RWPE2 (cell line): ENCODE data around the gene TCEA2.

Experiments used
- ATAC-seq: fragments of 200-7000 bp; cut with Tn5 transposase; 3 replicates; pipeline ENCODE4 v1.9.1; 2021; ENCODE audit warnings: low read depth
- DNase-seq: peaks from one replicate; pipeline ENCODE4 v3.0.0-alpha.2; 2020; ENCODE audit warnings: low spot score
- H3K27ac ChIP-seq: fragments of 450-650 bp; 2 replicates; pipeline ENCODE4 v1.5.1; 2017; ENCODE audit warnings: mild to moderate bottlenecking; ENCODE audit not compliant: poor library complexity, severe bottlenecking
- H3K27me3 ChIP-seq: fragments of 250-450 bp; sonication (Bioruptor Pico); 2 replicates; pipeline ENCODE4 v1.5.1; 2021; ENCODE audit warnings: mild to moderate bottlenecking, moderate library complexity; ENCODE audit not compliant: insufficient read depth, poor library complexity, severe bottlenecking
- H3K36me3 ChIP-seq: fragments of 250-450 bp; sonication (Bioruptor Pico); 2 replicates; pipeline ENCODE4 v1.5.1; 2020; ENCODE audit warnings: low read depth, mild to moderate bottlenecking, moderate library complexity
- H3K4me1 ChIP-seq: fragments of 250-450 bp; sonication (Bioruptor Pico); 2 replicates; pipeline ENCODE4 v1.5.1; 2021; ENCODE audit warnings: mild to moderate bottlenecking, moderate library complexity; ENCODE audit not compliant: insufficient read depth, poor library complexity, severe bottlenecking
- H3K4me3 ChIP-seq: fragments of 250-450 bp; sonication (Bioruptor Pico); 2 replicates; pipeline ENCODE4 v1.5.1; 2021; ENCODE audit warnings: mild to moderate bottlenecking, moderate library complexity; ENCODE audit not compliant: severe bottlenecking
- H3K9me3 ChIP-seq: fragments of 250-450 bp; sonication (Bioruptor Pico); 2 replicates; pipeline ENCODE4 v1.5.1; 2021; ENCODE audit warnings: mild to moderate bottlenecking, moderate library complexity; ENCODE audit not compliant: severe bottlenecking
- TF ChIP-seq, protein P1 (sequence below): fragments of 450-650 bp; IDR thresholded peaks from one replicate; pipeline ENCODE4 v1.5.1; 2017; ENCODE audit warnings: mild to moderate bottlenecking, moderate library complexity; ENCODE audit not compliant: poor library complexity, severe bottlenecking

Gene TCEA2

DNA sequence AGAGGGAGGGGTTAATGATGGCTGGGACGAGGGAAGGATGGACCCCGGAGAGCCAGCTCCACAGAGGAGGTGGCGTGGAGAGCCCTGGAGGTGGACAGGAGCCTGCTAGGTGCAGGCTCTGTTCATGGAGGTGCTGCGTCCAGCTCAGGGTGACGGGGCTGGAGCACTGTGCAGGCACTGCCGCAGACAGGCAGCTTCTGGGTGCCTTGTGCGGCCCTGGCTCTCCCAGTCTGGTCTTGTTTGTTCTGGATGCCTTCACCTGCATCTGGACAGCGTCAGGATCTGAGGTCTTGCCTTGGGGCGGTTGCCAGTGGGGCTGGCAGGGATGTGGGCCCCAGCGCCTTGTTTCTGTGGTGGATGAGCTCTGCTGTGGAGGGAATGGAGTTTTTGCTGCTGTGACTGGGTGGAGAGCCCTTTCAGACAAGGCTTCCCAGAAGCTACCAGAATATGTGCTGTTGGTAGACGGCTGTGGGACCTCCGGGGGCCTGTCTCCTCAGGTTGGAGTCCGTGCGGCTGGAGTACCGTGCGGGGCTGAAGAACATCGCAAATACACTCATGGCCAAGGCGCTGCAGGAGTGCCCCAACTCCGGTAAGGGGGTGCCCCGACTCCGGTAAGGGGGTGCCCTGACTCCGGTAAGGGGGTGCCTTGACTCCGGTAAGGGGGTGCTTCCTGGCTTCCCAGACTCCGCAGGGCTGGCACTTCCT lies 34.9 kb upstream of the TCEA2 start:
- Histone ChIP-seq H3K9me3 (no peaks in the 10 kb centered on the region), H3K4me3 (no peak overlapping the region), H3K36me3 (peaks cover 85% of the 10 kb centered on the region), H3K4me1 (no peaks in the 10 kb centered on the region), H3K27me3 (no peaks in the 10 kb centered on the region), H3K27ac (no peak overlapping the region)
- ATAC-seq (no peak), DNase-seq (peak; percentile 82)
- TF ChIP-seq, protein P1, sequence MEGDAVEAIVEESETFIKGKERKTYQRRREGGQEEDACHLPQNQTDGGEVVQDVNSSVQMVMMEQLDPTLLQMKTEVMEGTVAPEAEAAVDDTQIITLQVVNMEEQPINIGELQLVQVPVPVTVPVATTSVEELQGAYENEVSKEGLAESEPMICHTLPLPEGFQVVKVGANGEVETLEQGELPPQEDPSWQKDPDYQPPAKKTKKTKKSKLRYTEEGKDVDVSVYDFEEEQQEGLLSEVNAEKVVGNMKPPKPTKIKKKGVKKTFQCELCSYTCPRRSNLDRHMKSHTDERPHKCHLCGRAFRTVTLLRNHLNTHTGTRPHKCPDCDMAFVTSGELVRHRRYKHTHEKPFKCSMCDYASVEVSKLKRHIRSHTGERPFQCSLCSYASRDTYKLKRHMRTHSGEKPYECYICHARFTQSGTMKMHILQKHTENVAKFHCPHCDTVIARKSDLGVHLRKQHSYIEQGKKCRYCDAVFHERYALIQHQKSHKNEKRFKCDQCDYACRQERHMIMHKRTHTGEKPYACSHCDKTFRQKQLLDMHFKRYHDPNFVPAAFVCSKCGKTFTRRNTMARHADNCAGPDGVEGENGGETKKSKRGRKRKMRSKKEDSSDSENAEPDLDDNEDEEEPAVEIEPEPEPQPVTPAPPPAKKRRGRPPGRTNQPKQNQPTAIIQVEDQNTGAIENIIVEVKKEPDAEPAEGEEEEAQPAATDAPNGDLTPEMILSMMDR = no peak

DNA sequence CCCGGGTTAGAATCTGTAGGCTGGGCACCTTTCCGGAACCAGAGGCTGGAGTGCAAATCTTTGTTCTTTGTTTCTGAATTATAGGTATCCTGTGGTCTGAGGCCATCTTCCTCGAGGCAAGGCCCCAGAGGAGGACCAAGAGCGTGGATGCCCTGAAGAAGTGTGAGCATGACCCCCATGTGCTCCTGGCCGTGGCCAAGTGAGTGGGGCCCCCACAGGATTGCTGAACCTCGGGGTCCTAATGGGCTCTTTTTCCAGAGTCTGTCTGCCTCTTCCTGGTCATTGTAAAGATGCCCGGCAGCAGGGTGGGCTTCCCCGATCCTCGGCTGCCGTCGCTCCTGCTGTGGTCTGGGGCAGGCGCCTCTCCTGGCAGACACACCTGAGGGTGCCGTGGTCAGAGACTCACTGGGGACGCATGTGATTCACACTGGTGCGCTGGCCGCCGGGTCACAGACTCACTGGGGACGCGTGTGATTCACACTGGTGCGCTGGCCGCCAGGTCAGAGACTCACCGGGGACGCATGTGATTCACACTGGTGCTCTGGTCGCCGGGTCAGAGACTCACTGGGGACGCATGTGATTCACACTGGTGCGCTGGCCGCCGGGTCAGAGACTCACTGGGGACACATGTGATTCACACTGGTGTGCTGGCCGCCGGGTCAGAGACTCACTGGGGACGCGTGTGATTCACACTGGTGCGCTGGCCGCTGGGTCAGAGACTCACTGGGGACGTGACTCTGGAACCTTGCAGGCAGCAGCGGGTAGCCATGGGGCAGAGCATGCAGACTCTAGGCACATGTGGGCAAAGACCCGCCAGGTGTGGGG lies 33.5 kb upstream of the TCEA2 start:
- no peak overlapping the region for H3K27ac ChIP-seq
- H3K9me3 ChIP-seq = no peaks in the 10 kb centered on the region
- peaks cover 73% of the 10 kb centered on the region for H3K36me3 ChIP-seq
- TF ChIP-seq, protein P1 = no peak
- H3K4me1 ChIP-seq = no peaks in the 10 kb centered on the region
- no peak overlapping the region for H3K4me3 ChIP-seq
- H3K27me3 ChIP-seq = no peaks in the 10 kb centered on the region
- DNase-seq = peak; percentile 83
- ATAC-seq = no peak

DNA sequence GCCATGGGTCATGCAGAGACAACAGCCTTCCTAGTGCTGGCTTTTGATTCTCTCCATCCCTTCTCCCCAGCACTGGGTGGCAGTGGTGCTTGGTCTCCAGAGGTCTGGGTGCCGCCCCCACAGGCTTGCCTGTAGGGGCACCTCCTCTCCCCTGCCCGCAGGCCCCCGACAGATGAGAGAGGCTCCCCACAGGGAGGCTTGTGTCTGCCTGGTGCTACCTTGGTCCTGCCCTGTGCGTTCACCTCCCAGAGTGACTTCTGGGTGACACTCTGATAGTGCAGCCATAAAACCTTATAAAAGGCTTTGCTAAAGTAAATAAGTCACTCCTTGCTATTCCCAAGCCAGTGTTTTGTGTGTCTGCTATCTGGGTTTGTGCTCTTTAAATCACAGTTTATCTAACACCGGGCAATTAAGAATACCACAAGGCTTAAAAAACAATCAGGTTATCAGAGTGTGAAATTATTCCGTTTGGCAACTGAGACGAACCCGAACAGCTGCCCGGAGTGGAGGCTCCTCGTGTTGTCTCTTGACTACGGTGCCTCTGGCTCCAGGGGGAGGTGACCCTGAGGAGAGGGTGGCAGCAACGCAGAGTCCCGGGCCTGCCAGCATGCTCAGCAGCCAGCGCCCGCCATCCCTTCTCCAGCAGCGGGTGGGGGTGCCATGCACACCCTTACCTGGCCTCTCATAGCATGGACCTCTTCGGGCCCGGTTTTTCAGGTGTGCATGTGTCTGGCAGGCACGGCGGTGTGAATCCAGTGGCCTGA lies 32.4 kb upstream of the TCEA2 start:
- no peaks in the 10 kb centered on the region for H3K27me3 ChIP-seq

DNA sequence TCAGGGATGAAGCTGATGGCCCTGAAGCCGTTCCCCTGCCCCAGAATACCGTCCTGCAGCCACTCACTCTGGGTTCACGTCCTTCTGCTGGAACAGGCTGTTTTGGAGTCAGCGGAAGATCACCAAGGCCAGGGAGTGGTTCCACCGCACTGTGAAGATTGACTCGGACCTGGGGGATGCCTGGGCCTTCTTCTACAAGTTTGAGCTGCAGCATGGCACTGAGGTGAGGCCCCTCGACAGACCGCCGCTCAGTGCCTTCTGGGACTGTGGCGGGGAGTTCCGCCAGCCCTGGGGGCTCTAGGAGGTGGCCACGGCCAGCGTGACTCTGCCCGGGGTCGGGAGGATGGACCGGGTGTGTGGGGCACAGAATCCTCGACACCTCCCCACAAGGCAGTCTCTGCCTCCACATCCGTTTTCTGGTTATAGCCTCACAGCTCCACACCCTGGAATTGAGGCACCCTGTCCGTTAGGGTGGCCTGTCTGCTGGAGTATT lies 31.1 kb upstream of the TCEA2 start:
- Histone ChIP-seq H3K27me3 (no peaks in the 10 kb centered on the region), H3K4me1 (no peaks in the 10 kb centered on the region), H3K9me3 (no peaks in the 10 kb centered on the region), H3K4me3 (no peak overlapping the region), H3K27ac (no peak overlapping the region), H3K36me3 (peaks cover 49% of the 10 kb centered on the region)
- ATAC-seq = no peak
- TF ChIP-seq, protein P1 = no peak
- no peak for DNase-seq

More for the DNA sequence above, 32.4 kb upstream of the TCEA2 start:
- H3K27ac ChIP-seq = no peak overlapping the region
- no peak for ATAC-seq
- no peak overlapping the region for H3K4me3 ChIP-seq
- peak; percentile 77 for DNase-seq
- peaks cover 62% of the 10 kb centered on the region for H3K36me3 ChIP-seq
- TF ChIP-seq, protein P1 = no peak
- no peaks in the 10 kb centered on the region for H3K4me1 ChIP-seq
- H3K9me3 ChIP-seq = no peaks in the 10 kb centered on the region
